HCT116 (cell line): ENCODE results near the gene DLX3. TPM values are rescaled to one million over a fixed set of nuclear protein-coding genes. Genes with fewer than 3 reads are reported as not detected.

Source experiments
- ATAC-seq: fragments of 200-7000 bp; cut with Tn5 transposase; 2 replicates; pipeline ENCODE4 v1.9.1; 2020; ENCODE audit warnings: mild to moderate bottlenecking, moderate library complexity
- BruUV-seq: library from RNA; stranded (reverse); fragments of 400-500 nt; replicated peaks from 2 replicates; lab custom pipeline; 2021; lab: Mats Ljungman, UMichigan
- CTCF ChIA-PET: fragments of 300-600 bp; sonication (Branson Sonifier 250); formaldehyde crosslinking; loops from one replicate; lab custom pipeline; 2021; ENCODE audit warnings: antibody characterized with exemption; lab: Charles Lee
- POLR2A ChIA-PET: fragments of 300-600, 350-600 bp; sonication (Branson Sonifier 250); formaldehyde crosslinking; loops from one replicate; lab custom pipeline; 2021; ENCODE audit warnings: antibody characterized with exemption; lab: Charles Lee
- RAD21 ChIA-PET, 2 experiments: fragments of 300-600 bp; sonication (Branson Sonifier 250); formaldehyde crosslinking; loops; one replicate each; lab custom pipeline; 2023; ENCODE audit warnings: low total read pairs in 2 of 2; ENCODE audit not compliant: uncharacterized antibody in 2 of 2, unreplicated experiment in 2 of 2, low non-redundant PET in 1 of 2; lab: Charles Lee
- DNase-seq: peaks from one replicate; pipeline ENCODE4 v3.0.0-alpha.2; 2010; ENCODE audit warnings: low read depth, low spot score
- H2AFZ ChIP-seq: fragments of 200-600 bp; shearing (Covaris generic), sonication (generic); 2 replicates; pipeline ENCODE4 v1.6.1; 2017; ENCODE audit warnings: low read depth, mixed run types, mixed read lengths, antibody characterized with exemption, low read length; ENCODE audit not compliant: poor library complexity, severe bottlenecking
- H3K27ac ChIP-seq: 2 replicates; pipeline ENCODE4 v1.5.1; 2012; ENCODE audit warnings: low read depth, low read length
- H3K27me3 ChIP-seq: fragments of 200-600 bp; sonication (generic); 2 replicates; pipeline ENCODE4 v1.6.1; 2016; ENCODE audit warnings: mixed run types, low read length, mixed read lengths; ENCODE audit not compliant: insufficient read depth
- H3K36me3 ChIP-seq, 2 experiments: fragments of 200-500 bp in 1 of 2; fragments of 200-600 bp in 1 of 2; sonication (Bioruptor generic) in 1 of 2; sonication (generic) in 1 of 2; 2 replicates each; pipeline versions ENCODE4 v1.5.1 to v1.6.1; 2014 to 2016; ENCODE audit warnings: low read length in 2 of 2, inconsistent platforms in 1 of 2, mixed read lengths in 1 of 2, mixed run types in 1 of 2; ENCODE audit not compliant: insufficient read depth in 2 of 2, control insufficient read depth in 1 of 2
- H3K4me1 ChIP-seq, 2 experiments: fragments of 200-600 bp in 1 of 2; sonication (generic) in 1 of 2; 2 replicates each; pipeline versions ENCODE4 v1.5.1 to v1.6.1; 2012 to 2017; ENCODE audit warnings: low read length in 2 of 2, inconsistent platforms in 1 of 2, mild to moderate bottlenecking in 1 of 2, mixed read lengths in 1 of 2, mixed run types in 1 of 2, moderate library complexity in 1 of 2; ENCODE audit not compliant: insufficient read depth in 2 of 2, control insufficient read depth in 1 of 2
- H3K4me2 ChIP-seq: fragments of 200-600 bp; sonication (generic); 2 replicates; pipeline ENCODE4 v1.6.1; 2017; ENCODE audit warnings: mixed run types, low read length, mixed read lengths
- H3K4me3 ChIP-seq, 2 experiments: fragments of 200-600 bp in 1 of 2; sonication (generic) in 1 of 2; replicated peaks in 1 of 2; 2 replicates each; pipeline ENCODE4 v1.5.1; 2011 to 2016; ENCODE audit warnings: low read length in 2 of 2, control low read depth in 1 of 2, low read depth in 1 of 2, mild to moderate bottlenecking in 1 of 2, mixed read lengths in 1 of 2, mixed run types in 1 of 2
- H3K79me2 ChIP-seq: fragments of 200-600 bp; sonication (generic); 2 replicates; pipeline ENCODE4 v1.6.1; 2017; ENCODE audit warnings: mild to moderate bottlenecking, mixed run types, low read length, moderate library complexity, mixed read lengths; ENCODE audit not compliant: insufficient read depth
- H3K9ac ChIP-seq: fragments of 200-600 bp; sonication (generic); 2 replicates; pipeline ENCODE4 v1.6.1; 2016; ENCODE audit warnings: low read length, mixed read lengths
- H3K9me2 ChIP-seq: fragments of 200-600 bp; sonication (generic), shearing (Covaris generic); 2 replicates; pipeline ENCODE4 v1.6.1; 2017; ENCODE audit warnings: mixed run types, mild to moderate bottlenecking, moderate library complexity; ENCODE audit not compliant: insufficient read depth
- H3K9me3 ChIP-seq, 2 experiments: fragments of 200-500 bp in 1 of 2; fragments of 200-600 bp in 1 of 2; sonication (Bioruptor generic) in 1 of 2; sonication (generic) in 1 of 2; 2 replicates each; pipeline ENCODE4 v1.6.1; 2014 to 2017; ENCODE audit warnings: low read length in 2 of 2, mixed read lengths in 2 of 2, inconsistent platforms in 1 of 2, low read depth in 1 of 2, mild to moderate bottlenecking in 1 of 2, mixed run types in 1 of 2, moderate library complexity in 1 of 2; ENCODE audit not compliant: control insufficient read depth in 1 of 2, insufficient read depth in 1 of 2
- H4K20me1 ChIP-seq: fragments of 200-600 bp; sonication (generic), shearing (Covaris generic); 2 replicates; pipeline ENCODE4 v1.6.1; 2017; ENCODE audit warnings: mixed run types, mild to moderate bottlenecking, moderate library complexity; ENCODE audit not compliant: insufficient read depth
- EGR1 ChIP-seq: IDR thresholded peaks from 2 replicates; pipeline ENCODE4 v1.6.1; 2012; ENCODE audit warnings: low read depth
- ELF1 ChIP-seq: IDR thresholded peaks from 2 replicates; pipeline ENCODE4 v1.6.1; 2012; ENCODE audit warnings: low read depth, borderline replicate concordance
- EZH2phosphoT487 ChIP-seq: fragments of 200-600 bp; IDR thresholded peaks from 2 replicates; pipeline ENCODE4 v1.6.1; 2018; ENCODE audit warnings: antibody characterized with exemption, borderline replicate concordance
- FOSL1 ChIP-seq: IDR thresholded peaks from 2 replicates; pipeline ENCODE4 v1.6.1; 2012; ENCODE audit warnings: low read depth
- JUND ChIP-seq: IDR thresholded peaks from 2 replicates; pipeline ENCODE4 v1.6.1; 2012
- POLR2A ChIP-seq: IDR thresholded peaks from 2 replicates; pipeline ENCODE4 v1.7.0; 2011; ENCODE audit warnings: borderline replicate concordance; ENCODE audit not compliant: insufficient read depth, insufficient read length; ENCODE audit errors: extremely low read depth
- POLR2AphosphoS5 ChIP-seq: IDR thresholded peaks from 2 replicates; pipeline ENCODE4 v1.6.1; 2011; ENCODE audit warnings: mild to moderate bottlenecking, low read depth, low read length, moderate library complexity
- RAD21 ChIP-seq: IDR thresholded peaks from 2 replicates; pipeline ENCODE4 v1.6.1; 2012; ENCODE audit warnings: low read depth, mild to moderate bottlenecking
- SIN3A ChIP-seq: IDR thresholded peaks from 2 replicates; pipeline ENCODE4 v1.6.1; 2012; ENCODE audit warnings: low read depth
- SP1 ChIP-seq: IDR thresholded peaks from 2 replicates; pipeline ENCODE4 v1.6.1; 2012; ENCODE audit warnings: low read depth
- SRF ChIP-seq: IDR thresholded peaks from 2 replicates; pipeline ENCODE4 v1.6.1; 2012; ENCODE audit warnings: low read depth
- TCF7L2 ChIP-seq: IDR thresholded peaks from 2 replicates; pipeline ENCODE4 v1.7.0; 2011; ENCODE audit warnings: borderline replicate concordance, inconsistent platforms; ENCODE audit not compliant: insufficient read depth, insufficient read length; ENCODE audit errors: extremely low read depth
- ZFX ChIP-seq: fragments of 450-650 bp; IDR thresholded peaks from 2 replicates; pipeline ENCODE4 v1.6.1; 2017
- intact Hi-C: fragments of 100-400 bp; cut with micrococcal nuclease; formaldehyde crosslinking; loops from 2 replicates; pipeline ENCODE4 v1.10.0; 2022
- total RNA-seq: library from RNA; stranded (reverse); gene quantifications from one replicate; pipeline ENCODE4 v1.2.1, GENCODE V29; 2021; ENCODE audit not compliant: unreplicated experiment

DLX3 gene
- total RNA-seq, 1 experiment from 2014 or later: not detected

DNA sequence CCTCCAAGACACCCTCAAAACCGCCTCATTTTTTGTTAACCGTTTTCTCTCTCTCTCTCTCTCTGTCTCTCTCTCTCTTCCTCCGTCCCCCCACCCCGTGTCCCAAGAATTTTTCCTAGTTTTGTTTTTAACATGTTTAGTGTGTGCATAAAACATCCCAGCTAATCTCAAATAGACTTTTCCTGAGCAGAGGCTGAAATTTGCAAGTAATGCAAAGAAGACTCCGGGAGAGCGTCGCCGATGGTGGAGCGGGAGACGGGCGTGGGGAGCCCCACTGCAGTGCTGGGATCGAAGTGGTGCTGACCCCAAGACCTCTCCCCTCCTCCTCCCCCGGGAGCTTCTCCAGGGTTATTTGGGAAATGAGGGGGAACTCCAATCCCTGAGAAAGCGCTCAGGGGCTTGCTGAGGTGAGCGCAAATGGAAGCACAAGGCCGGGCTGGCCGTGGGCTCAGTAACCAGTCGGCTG, 30.7 kb downstream of the DLX3 start:
- no peaks in the 10 kb centered on the region for H3K9me3 ChIP-seq
- no peaks in the 10 kb centered on the region for H4K20me1 ChIP-seq
- H3K9me2 ChIP-seq: no peaks in the 10 kb centered on the region
- H3K9ac ChIP-seq: no peak overlapping the region
- DNase-seq: no peak
- no peak overlapping the region for H3K4me2 ChIP-seq
- H3K27me3 ChIP-seq: peaks cover 21% of the 10 kb centered on the region; the same call in 1 of the 2 replicates
- no peak for TF ChIP-seq RAD21
- TF ChIP-seq TCF7L2: no peak
- no peak for TF ChIP-seq POLR2AphosphoS5
- TF ChIP-seq EZH2phosphoT487: no peak
- TF ChIP-seq JUND: no peak
- no peak for TF ChIP-seq POLR2A
- TF ChIP-seq FOSL1: no peak
- no peak for TF ChIP-seq SP1
- no peak for TF ChIP-seq ELF1
- TF ChIP-seq SRF: no peak
- TF ChIP-seq SIN3A: no peak
- TF ChIP-seq EGR1: no peak
- H3K4me3 ChIP-seq: no peak overlapping the region
- no peak for ATAC-seq
- no peak overlapping the region for H3K27ac ChIP-seq
- H3K4me1 ChIP-seq: peaks cover 12 to 23% of the 10 kb centered on the region in 2 experiments
- H3K79me2 ChIP-seq: no peaks in the 10 kb centered on the region
- CTCF ChIA-PET: interaction anchor here (0.8 to 1.3 kb wide), 2 partner anchors 12 to 33 kb away, joined by 3 to 4 read pairs; no protein-coding TSS in a partner anchor
- POLR2A ChIA-PET: no interaction called here
- intact Hi-C loops: no loop called here
- BruUV-seq: no TSS peak
- RAD21 ChIA-PET: no interaction called here
- H3K36me3 ChIP-seq: no peaks in the 10 kb centered on the region
- no peak overlapping the region for H2AFZ ChIP-seq

DNA sequence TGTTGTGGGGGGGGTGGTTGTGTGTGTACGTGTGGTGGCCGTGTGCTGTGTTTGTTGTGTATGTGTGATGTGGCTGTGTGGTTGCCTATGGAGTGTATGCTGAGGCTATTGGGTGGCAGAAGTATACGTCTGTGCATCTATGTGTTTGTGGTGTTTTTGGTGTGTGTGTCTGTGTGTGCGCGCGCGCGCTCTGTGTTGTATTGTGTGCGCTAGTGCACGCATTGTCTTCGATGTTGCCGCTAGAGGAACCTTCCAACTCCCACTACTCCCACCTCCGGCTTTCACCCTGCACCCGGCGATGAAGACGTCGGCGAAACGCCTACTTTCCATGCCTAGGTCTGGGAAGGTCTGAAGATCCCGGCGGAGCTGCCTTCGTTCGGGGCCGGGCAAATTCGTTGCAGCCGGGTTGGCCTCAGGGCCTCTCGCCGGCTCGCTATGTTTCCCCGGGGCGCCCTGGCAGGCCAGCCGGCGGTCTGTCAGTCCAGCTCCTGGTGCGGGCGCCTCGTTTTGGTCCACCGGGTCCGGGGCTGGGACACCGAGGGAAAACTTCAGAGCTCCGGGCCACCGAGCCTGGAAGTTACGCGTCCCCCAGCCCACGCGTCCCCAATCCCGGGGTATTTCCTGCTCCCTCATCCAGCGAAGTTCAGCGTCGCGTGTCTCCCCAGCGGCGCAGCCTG, 31.3 kb downstream of the DLX3 start:
- ChIA-PET POLR2A (no interaction called here), CTCF (interaction anchor here (0.8 to 1.3 kb wide), 2 partner anchors 11 to 34 kb away, joined by 3 to 4 read pairs; no protein-coding TSS in a partner anchor)

More for the DNA sequence above, 31.3 kb downstream of the DLX3 start:
- DNase-seq (no peak), ATAC-seq (no peak)
- Histone ChIP-seq H3K27ac (no peak overlapping the region), H3K79me2 (no peaks in the 10 kb centered on the region), H2AFZ (no peak overlapping the region), H3K4me3 (no peak overlapping the region), H3K27me3 (peaks cover 21% of the 10 kb centered on the region; the same call in 1 of the 2 replicates), H3K9ac (no peak overlapping the region), H3K36me3 (no peaks in the 10 kb centered on the region), H3K4me1 (peaks cover 18 to 23% of the 10 kb centered on the region in 2 experiments), H3K4me2 (no peak overlapping the region), H3K9me3 (no peaks in the 10 kb centered on the region), H4K20me1 (no peaks in the 10 kb centered on the region), H3K9me2 (no peaks in the 10 kb centered on the region)
- RAD21 ChIA-PET: no interaction called here
- intact Hi-C loops: no loop called here
- TF ChIP-seq ZFX: no peak
- no TSS peak for BruUV-seq
